Measurements from ENCODE around the gene ZBTB12. TPM values are rescaled to one million over a fixed set of nuclear protein-coding genes. Genes with fewer than 3 reads are reported as not detected.
"Not testable (repeated sequence)": the region's sequence is repeated elsewhere in the genome, so short reads cannot be mapped to it uniquely, and the experiment has no call there.

ZBTB12 gene
- total and polyA plus RNA-seq, 2 experiments from 2014 or later: 4.4 TPM; not detected in 1

DNA sequence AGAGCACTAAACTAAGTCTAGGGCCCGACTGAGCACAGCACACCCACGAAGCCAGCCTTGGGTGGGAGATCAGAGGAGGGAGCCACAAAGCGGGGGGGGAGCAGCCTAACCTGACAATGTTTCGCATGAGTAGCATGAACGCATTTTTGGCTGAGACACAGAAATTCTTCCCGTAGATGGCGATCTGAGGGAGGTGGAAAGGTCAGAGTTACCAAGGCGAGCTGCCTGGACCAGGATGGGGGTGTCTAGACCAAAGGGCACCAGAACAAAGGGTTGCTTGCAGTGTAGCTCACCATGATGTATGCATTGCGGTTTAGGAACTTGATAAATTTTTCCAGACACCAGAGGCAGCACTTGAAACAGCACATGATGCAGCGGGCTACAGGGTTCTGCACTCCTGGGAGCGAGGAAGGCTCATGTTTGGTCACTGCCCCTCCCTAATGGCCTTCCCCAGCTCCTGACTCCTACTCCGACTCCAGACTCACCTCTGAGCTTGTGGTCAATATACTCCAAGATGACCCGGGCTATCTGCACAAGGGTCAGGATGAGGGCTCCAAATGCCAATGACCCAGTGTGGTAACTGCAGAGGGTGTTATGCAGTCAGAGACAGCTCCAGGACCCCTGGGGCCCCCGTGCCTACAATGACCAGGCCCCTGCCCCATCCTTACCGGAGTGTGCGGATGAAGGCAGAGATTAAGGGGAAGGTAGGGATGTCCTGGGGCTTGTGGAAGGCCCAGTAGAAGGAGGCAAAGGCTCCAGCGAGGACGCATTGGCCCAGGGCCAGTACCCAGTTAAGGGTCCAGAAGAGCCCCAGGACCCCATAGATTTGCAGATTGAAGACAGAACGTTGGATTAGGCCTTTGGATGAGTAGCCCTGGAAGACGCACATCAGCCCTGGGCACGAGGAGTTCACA, 36.4 kb downstream of the ZBTB12 start:
- WGBS (ENCODE audit: low lambda C conversion rate, missing lambda C conversion rate): 78% methylated on average over 21 of the region's 21 CpGs
- Histone ChIP-seq H3K4me2 (no peak overlapping the region), H3K9me2 (replicated peaks; ENCODE audit: insufficient read depth) (no peaks in the 10 kb centered on the region), H3K79me2 (peaks cover 19% of the 10 kb centered on the region), H3K4me1 (ENCODE audit: insufficient read depth) (peaks cover 5% of the 10 kb centered on the region), H3K9me3 (ENCODE audit: low read depth) (no peaks in the 10 kb centered on the region), H3K36me3 (replicated peaks; ENCODE audit: insufficient read depth, low read depth) (no peaks in the 10 kb centered on the region), H3K27ac (peak overlapping the region; percentile 11), H4K20me1 (ENCODE audit: insufficient read depth, poor library complexity, severe bottlenecking) (peaks cover 2% of the 10 kb centered on the region), H3K27me3 (no peaks in the 10 kb centered on the region), H3K4me3 (no peak overlapping the region), H2AFZ (no peak overlapping the region)
- peak; percentile 38 for DNase-seq (ENCODE audit: low spot score)
- TF ChIP-seq, protein P1, sequence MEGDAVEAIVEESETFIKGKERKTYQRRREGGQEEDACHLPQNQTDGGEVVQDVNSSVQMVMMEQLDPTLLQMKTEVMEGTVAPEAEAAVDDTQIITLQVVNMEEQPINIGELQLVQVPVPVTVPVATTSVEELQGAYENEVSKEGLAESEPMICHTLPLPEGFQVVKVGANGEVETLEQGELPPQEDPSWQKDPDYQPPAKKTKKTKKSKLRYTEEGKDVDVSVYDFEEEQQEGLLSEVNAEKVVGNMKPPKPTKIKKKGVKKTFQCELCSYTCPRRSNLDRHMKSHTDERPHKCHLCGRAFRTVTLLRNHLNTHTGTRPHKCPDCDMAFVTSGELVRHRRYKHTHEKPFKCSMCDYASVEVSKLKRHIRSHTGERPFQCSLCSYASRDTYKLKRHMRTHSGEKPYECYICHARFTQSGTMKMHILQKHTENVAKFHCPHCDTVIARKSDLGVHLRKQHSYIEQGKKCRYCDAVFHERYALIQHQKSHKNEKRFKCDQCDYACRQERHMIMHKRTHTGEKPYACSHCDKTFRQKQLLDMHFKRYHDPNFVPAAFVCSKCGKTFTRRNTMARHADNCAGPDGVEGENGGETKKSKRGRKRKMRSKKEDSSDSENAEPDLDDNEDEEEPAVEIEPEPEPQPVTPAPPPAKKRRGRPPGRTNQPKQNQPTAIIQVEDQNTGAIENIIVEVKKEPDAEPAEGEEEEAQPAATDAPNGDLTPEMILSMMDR (IDR thresholded peaks at IDR 0.05; ENCODE audit: poor library complexity): no peak
- TF ChIP-seq EZH2phosphoT487 (IDR thresholded peaks at IDR 0.05; ENCODE audit: low read depth, severe bottlenecking, unreplicated experiment): no peak

DNA sequence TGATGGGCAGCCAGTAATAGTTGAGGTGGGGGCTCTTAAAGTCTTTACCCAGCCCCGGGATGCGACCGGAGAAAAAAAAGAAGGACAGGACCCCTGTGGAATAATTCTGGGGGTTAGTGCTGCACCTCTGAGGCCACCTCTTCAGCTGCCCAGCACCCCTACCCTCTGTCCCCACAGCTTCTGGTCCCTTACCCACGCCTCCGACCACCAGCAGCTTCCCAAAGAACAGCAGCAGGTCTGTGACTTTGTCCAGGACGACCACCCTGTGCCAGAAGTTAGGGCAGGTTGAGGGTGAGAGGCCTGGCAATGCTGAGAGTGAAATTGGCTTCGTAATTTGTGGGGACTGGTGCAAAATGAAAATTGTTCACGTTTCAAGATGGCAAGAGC, 37.1 kb downstream of the ZBTB12 start:
- DNase-seq (ENCODE audit: low spot score): no peak
- no peaks in the 10 kb centered on the region for H3K9me3 ChIP-seq (ENCODE audit: low read depth)
- H3K9me2 ChIP-seq (replicated peaks; ENCODE audit: insufficient read depth): no peaks in the 10 kb centered on the region
- peaks cover 5% of the 10 kb centered on the region for H3K4me1 ChIP-seq (ENCODE audit: insufficient read depth)
- H3K79me2 ChIP-seq: peaks cover 19% of the 10 kb centered on the region
- H3K4me2 ChIP-seq: no peak overlapping the region
- TF ChIP-seq EZH2 (IDR thresholded peaks at IDR 0.05; ENCODE audit: borderline replicate concordance) (no peak), EZH2phosphoT487 (IDR thresholded peaks at IDR 0.05; ENCODE audit: low read depth, severe bottlenecking, unreplicated experiment) (no peak)
- TF ChIP-seq, protein P1 (IDR thresholded peaks at IDR 0.05; ENCODE audit: poor library complexity): no peak
- H3K27me3 ChIP-seq: no peaks in the 10 kb centered on the region
- 94% methylated on average over 8 of the region's 8 CpGs for WGBS (ENCODE audit: low lambda C conversion rate, missing lambda C conversion rate)
- peaks cover 2% of the 10 kb centered on the region for H4K20me1 ChIP-seq (ENCODE audit: insufficient read depth, poor library complexity, severe bottlenecking)
- no peak overlapping the region for H2AFZ ChIP-seq
- peak overlapping the region; percentile 11 for H3K27ac ChIP-seq
- no peak overlapping the region for H3K4me3 ChIP-seq
- no peaks in the 10 kb centered on the region for H3K36me3 ChIP-seq (replicated peaks; ENCODE audit: insufficient read depth, low read depth)

DNA sequence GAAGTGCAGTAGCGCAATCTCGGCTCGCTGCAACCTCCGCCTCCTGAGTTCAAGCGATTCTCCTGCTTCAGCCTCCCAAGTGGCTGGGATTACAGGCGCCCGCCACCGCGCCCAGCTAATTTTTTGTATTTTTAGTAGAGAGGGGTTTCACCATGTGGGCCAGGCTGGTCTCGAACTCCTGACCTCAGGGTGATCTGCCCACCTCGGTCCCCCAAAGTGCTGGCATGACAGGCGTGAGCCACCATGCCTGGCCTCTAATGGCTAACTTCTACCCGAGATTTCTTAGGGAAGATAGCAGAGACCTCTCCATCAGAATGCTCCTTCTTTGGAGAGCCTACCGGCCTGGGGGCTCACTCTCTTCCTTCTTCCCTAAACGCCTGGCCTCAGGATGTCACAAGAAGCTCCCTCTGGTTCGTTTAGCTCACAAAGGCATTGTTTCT, 37.7 kb downstream of the ZBTB12 start:
- H3K4me1 ChIP-seq (ENCODE audit: insufficient read depth); DNase-seq (ENCODE audit: low spot score); H4K20me1 ChIP-seq (ENCODE audit: insufficient read depth, poor library complexity, severe bottlenecking); H3K27me3 ChIP-seq; H3K36me3 ChIP-seq (replicated peaks; ENCODE audit: insufficient read depth, low read depth); H3K9me2 ChIP-seq (replicated peaks; ENCODE audit: insufficient read depth); H3K9me3 ChIP-seq (ENCODE audit: low read depth): not testable (repeated sequence)
- Histone ChIP-seq H3K4me3 (peak overlapping the region; percentile 22), H3K27ac (peak overlapping the region; percentile 84), H3K79me2 (peaks cover 19% of the 10 kb centered on the region), H2AFZ (peak overlapping the region; percentile 13), H3K4me2 (peak overlapping the region; percentile 73)
- WGBS (ENCODE audit: low lambda C conversion rate, missing lambda C conversion rate): 24% methylated on average over 16 of the region's 16 CpGs

Measured in hepatocyte (in vitro differentiated cells).